Colonic mucosa (tissue), 4 donors: ENCODE results near the gene MAGEB18. TPM values are rescaled to one million over a fixed set of nuclear protein-coding genes. Genes with fewer than 3 reads are reported as not detected.

Source experiments
- DNase-seq: peaks from one replicate; pipeline ENCODE4 v3.0.0-alpha.2; 2020
- H3K27ac ChIP-seq: fragments of 200-600 bp; one replicate; pipeline ENCODE4 v1.8.0; 2021
- H3K27me3 ChIP-seq: fragments of 200-600 bp; one replicate; pipeline ENCODE4 v1.8.0; 2021
- H3K36me3 ChIP-seq: fragments of 200-600 bp; one replicate; pipeline ENCODE4 v1.8.0; 2021
- H3K4me1 ChIP-seq: fragments of 200-600 bp; one replicate; pipeline ENCODE4 v1.8.0; 2021; ENCODE audit warnings: mild to moderate bottlenecking
- H3K4me3 ChIP-seq: fragments of 200-600 bp; one replicate; pipeline ENCODE4 v1.8.0; 2021
- H3K9ac ChIP-seq, 2 donors: one replicate each; pipeline ENCODE4 v1.7.0; 2013; ENCODE audit warnings: control low read depth in 2 of 2, low read depth in 2 of 2, low read length in 2 of 2
- H3K9me3 ChIP-seq: fragments of 200-600 bp; one replicate; pipeline ENCODE4 v1.8.0; 2021
- CTCF ChIP-seq: fragments of 200-600 bp; IDR thresholded peaks from one replicate; pipeline ENCODE4 v1.8.0; 2022; ENCODE audit warnings: antibody characterized with exemption, mild to moderate bottlenecking
- intact Hi-C: fragments of 100-400 bp; cut with DNase I; formaldehyde crosslinking; loops from one replicate; pipeline ENCODE4 v1.14.1; 2022
- total RNA-seq, 2 donors: library from RNA; stranded (reverse); fragmentation: NEBNext Ultra II Directional in 1 of 2; extraction: Animal tissue kit (Norgen Biotek cat#: 25700) in 1 of 2; gene quantifications; one replicate each; pipeline ENCODE4 v1.2.1, GENCODE V29; 2021
- donor health status: healthy.
- donor health status: DM: no; HTN: no; CAD: no.
- donor health status: DM: no; HTN: no; CAD: no.

MAGEB18 gene
- total RNA-seq, result not detected

GRCh38 chrX:26138274-26138673 lies at the start of gene MAGEB18:
Gene MAGEB18, plus strand, starts transcription at chrX:26138343. Its CDS starts 643 bp downstream, at chrX:26138986.
- no peak for TF ChIP-seq CTCF
- no peak within 1 kb of the TSS for H3K9ac ChIP-seq
- H3K4me3 ChIP-seq, result no peak within 1 kb of the TSS
- no peaks in the 10 kb centered on the region for H3K9me3 ChIP-seq
- no peak for DNase-seq
- no peaks in the 10 kb centered on the region for H3K36me3 ChIP-seq
- H3K4me1 ChIP-seq, result no peaks in the 10 kb centered on the region
- H3K27me3 ChIP-seq, result no peaks in the 10 kb centered on the region
- H3K27ac ChIP-seq, result no peak within 1 kb of the TSS
- intact Hi-C loops, result no loop called here

GRCh38 chrX:26100421-26100920 lies 37.7 kb upstream of the MAGEB18 start:
- no peaks in the 10 kb centered on the region for H3K36me3 ChIP-seq
- DNase-seq, result no peak
- no peak for TF ChIP-seq CTCF
- H3K27me3 ChIP-seq, result no peaks in the 10 kb centered on the region
- H3K27ac ChIP-seq, result no peak overlapping the region
- no peak overlapping the region for H3K9ac ChIP-seq
- H3K9me3 ChIP-seq, result no peaks in the 10 kb centered on the region
- intact Hi-C loops, result no loop called here
- no peak overlapping the region for H3K4me3 ChIP-seq
- H3K4me1 ChIP-seq, result no peaks in the 10 kb centered on the region

- intact Hi-C loops, result no loop called here
- no peaks in the 10 kb centered on the region for H3K4me1 ChIP-seq
- no peaks in the 10 kb centered on the region for H3K27me3 ChIP-seq
- H3K27ac ChIP-seq, result no peak overlapping the region
- H3K4me3 ChIP-seq, result no peak overlapping the region
- no peak for DNase-seq
- TF ChIP-seq CTCF, result no peak
- H3K36me3 ChIP-seq, result no peaks in the 10 kb centered on the region
- no peaks in the 10 kb centered on the region for H3K9me3 ChIP-seq
- H3K9ac ChIP-seq, result no peak overlapping the region
These were observed 29.0 kb upstream of the MAGEB18 start for GRCh38 chrX:26109142-26109541.

- Histone ChIP-seq H3K27me3 (no peaks in the 10 kb centered on the region), H3K4me3 (no peak overlapping the region), H3K9ac (no peak overlapping the region), H3K9me3 (no peaks in the 10 kb centered on the region), H3K27ac (no peak overlapping the region), H3K4me1 (no peaks in the 10 kb centered on the region), H3K36me3 (no peaks in the 10 kb centered on the region)
- no peak for DNase-seq
- intact Hi-C loops, result no loop called here
- no peak for TF ChIP-seq CTCF
These were observed 7.9 kb downstream of the MAGEB18 start for GRCh38 chrX:26146024-26146423.

GRCh38 chrX:26160301-26160700 lies 22.2 kb downstream of the MAGEB18 start, which contains the start of gene MAGEB6B:
Gene MAGEB6B, plus strand, starts transcription at chrX:26160601. Its CDS starts 0 bp downstream, at chrX:26160601.
- Histone ChIP-seq H3K27ac (no peak within 1 kb of the TSS), H3K9ac (no peak within 1 kb of the TSS), H3K9me3 (no peaks in the 10 kb centered on the region), H3K36me3 (no peaks in the 10 kb centered on the region), H3K4me3 (no peak within 1 kb of the TSS), H3K27me3 (no peaks in the 10 kb centered on the region), H3K4me1 (no peaks in the 10 kb centered on the region)
- TF ChIP-seq CTCF, result no peak
- DNase-seq, result no peak
- intact Hi-C loops, result no loop called here

Other genes with a start within 250 kb of the MAGEB18 start
- gene MAGEB6B, start 22.3 kb downstream of the MAGEB18 start, total RNA-seq, result not detected
- not detected for gene MAGEB6, start 54.1 kb downstream of the MAGEB18 start, total RNA-seq
- gene MAGEB5, start 77.8 kb downstream of the MAGEB18 start, total RNA-seq, result not detected